Loucy (cell line): ENCODE measurements around the gene FCHO1.

ENCODE experiments used
- CTCF ChIP-seq: fragments of 200-600 bp; sonication (generic); conservative IDR thresholded peaks from 2 replicates; pipeline ENCODE4 v1.5.1; 2014; ENCODE audit warnings: mild to moderate bottlenecking, antibody characterized with exemption, low read length
- EZH2phosphoT487 ChIP-seq: fragments of 200-600 bp; IDR thresholded peaks from 2 replicates; pipeline ENCODE4 v1.6.1; 2018; ENCODE audit warnings: antibody characterized with exemption, mild to moderate bottlenecking, moderate library complexity, borderline replicate concordance

- TF ChIP-seq CTCF (no peak), EZH2phosphoT487 (no peak)
Measured at GRCh38 chr19:17764348-17764747, 13.1 kb downstream of the FCHO1 start.
